ENCODE data around the gene DPYSL4.

DPYSL4 gene

DNA sequence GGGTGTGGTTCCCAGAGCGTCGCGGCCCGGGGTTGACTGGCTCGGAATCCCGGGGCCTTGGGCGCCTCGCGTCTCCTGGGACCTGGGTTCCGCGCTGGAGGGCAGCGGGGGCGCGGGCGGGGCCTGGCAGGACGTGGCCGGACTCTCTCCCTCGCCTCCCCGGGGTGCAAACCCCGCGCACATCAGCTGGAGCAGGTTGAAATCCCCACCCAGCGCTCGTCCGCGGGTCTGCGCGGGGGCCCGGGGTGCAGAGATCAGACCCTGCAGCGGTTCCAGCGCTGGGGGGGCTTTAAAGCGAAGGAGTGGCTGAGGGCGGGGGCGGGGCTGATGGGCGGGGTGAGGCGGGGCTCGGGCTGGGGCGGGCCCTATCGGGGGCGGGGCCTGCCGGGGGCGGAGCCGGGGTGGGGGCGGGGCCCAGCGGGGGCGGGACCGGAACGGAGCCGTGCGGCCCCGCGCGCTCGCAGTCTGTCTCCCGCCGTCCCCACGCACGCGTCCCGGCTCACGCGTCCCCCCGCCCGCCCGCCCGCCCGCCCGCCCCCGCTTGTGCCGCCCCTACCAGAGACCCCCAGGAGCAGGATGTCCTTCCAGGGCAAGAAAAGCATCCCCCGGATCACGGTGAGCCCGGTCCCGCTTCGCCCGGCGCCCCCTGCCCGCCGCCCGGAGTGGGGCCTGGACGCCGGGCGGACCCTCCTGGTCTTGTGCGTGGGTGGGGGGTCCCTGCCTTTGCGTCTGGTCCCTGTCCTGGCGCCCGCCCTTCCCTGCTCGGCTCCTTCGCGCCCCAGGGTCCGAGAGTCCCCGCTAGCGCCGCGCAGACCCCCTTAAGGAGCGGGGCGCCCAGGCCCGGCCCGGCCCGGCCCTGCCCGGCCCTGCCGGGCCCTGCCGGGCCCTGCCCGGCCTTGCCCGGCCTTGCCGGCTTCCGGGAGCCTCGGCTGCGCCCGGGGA, at the start of gene DPYSL4:
Gene DPYSL4 (plus strand): TSS at position 461 of the 942 bp plus-strand sequence. CDS start 116 bp downstream, at position 577.
- no peak for DNase-seq (ENCODE audit: low read depth, low spot score)

DNA sequence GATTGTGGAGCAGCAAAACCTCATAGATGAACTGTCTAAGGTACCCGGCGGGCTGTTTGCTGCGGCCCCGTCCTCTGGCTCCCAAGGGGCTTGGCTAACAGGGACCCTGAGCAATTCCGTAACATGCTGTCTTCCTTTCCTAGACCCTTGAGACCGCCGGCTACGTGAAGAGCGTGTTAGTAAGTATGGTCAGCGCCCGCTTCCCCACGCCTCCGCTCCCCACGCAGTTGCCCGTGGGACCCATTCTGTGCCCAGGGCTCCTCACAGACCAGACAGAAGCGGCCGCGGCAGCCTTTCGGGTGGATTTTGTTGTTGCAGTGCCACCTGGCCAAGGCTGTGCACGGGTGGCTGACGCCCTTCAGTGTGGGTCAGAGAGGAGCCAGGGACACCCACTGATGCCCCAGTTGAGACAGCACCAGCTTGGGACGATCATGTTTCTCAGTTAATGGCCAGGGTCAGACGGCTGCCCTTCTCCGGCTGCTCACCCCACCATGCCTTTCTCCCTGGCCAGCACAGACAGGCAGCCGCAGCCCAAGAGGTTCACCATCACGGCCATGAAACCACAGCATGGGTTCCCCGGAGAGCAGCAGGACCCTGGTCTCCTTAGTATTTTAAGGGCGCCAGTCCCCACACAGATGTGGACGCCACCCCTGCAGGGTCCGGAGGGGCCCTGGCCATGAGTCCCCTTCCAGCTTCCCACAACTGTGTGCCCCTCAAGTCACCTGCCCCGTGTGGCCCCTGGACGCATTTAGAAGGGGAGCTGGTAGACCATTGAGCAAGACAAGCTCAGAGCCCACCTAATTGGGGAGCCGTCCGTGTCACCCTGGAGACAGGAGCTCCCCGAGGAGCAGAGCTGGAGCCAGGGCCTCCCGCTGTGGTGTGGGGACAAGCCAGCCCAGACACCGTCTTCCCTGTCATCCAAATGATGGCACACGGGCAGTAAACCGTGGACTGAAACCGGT, 49.4 kb upstream of the DPYSL4 start:
- no peak for DNase-seq (ENCODE audit: low read depth, low spot score)

DNA sequence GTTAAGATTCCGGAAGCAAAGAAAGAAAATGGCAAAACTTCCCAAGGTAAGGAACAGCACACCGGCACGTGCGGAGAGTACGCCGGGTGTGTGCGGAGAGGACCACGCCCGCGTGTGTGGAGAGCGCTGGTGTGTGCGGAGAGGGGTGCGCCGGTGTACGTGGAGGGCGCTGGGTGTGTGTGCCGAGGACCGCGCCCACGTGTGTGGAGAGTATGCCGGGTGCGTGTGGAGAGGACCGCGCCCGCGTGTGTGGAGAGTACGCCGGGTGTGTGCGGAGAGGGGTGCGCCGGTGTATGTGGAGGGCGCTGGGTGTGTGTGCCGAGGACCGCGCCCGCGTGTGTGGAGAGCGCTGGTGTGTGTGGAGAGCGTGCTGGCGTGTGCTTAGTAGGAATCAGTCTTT, 48.6 kb upstream of the DPYSL4 start:
- DNase-seq (ENCODE audit: low read depth, low spot score), result no peak

DNA sequence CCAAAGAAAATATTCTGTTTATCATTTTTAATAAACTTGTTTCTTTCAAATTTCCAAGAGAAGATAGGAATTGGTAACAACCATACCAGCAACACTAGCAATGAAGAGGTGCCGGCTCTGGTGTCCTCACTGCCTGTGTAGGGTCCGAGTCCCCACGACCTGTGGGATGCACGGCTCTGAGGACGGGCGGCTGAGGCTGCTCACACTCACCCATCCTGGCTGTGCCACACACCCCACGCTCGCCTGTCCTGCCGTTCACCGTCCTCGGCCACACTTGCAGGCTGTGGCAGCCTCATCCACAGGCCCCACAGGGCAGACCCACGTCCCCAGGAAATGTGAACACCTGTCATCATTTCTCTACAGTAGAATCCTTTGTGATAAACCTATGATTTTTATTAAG, 48.2 kb upstream of the DPYSL4 start:
- DNase-seq (ENCODE audit: low read depth, low spot score), result no peak

DNA sequence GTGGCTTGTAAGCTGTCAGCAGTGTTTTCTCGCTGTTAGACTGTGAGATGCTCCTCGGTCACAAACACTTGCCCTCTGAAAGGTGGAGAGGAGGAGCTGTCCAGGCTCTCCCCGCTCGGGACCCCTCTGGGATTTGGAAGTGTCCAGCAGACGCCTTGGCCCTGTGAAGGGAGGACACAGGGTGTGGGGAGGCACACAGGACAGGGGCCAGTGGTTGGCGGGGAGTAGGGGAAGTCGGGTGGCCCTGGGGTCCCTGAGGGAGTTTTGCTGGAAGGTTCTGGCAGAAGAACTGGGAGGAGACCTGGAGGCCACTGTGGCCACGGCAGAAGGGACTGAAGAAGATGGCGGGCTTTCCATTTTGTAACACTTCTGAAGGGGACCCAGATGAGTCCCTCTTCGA, 47.2 kb upstream of the DPYSL4 start:
- no peak for DNase-seq (ENCODE audit: low read depth, low spot score)

DNA sequence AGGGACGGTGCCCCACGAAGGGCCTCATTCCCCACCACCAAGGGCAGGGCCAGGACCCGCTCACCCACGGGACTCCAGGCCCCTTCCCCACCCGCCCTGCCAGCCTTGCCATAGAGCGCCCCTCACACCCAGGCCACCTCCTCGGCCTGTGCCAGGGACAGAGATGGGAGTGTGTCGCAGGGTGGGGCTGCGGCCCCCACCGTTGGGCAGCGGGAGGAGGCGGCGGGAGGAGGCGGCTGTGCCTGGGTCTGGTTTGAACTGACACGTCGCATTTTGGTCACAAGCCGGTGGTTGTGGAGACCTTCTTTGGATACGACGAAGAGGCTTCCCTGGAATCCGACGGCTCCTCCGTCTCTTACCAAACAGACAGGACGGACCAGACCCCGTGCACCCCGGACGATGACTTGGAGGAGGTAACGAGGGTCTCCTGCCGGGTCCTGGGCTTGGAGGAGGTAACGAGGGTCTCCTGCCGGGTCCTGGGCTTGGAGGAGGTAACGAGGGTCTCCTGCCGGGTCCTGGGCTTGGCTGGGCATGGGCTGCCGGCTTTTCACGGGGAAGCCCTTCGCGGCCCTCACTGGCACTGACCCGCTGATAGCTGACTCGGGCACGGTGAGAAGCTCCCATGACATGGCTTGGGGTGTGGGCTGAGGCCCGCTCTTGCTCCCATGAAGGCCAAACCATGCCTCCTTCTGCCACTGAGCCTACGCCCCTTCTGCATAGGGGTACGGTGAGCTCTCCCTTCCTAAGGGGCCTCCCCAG, 46.4 kb upstream of the DPYSL4 start:
- no peak for DNase-seq (ENCODE audit: low read depth, low spot score)

DNA sequence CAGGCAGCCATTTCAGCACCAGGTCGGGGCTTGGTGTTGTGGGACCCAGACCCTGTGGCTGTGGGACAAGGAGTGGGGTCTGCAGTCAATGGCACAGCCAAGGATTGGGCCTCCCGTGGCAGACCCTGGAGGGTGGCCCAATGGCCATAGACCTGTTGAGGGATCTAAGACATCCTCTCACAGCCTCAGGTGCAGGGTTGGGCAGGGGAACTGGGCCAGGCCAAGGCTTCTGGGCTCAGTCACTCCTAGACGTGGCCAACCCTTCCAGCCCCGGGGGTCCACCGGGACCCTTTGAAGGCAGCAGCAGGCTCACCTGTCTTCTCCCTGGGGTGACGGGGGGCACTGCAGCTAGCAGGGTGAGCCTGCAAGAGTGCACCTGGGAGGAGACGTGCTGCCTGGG, 45.7 kb upstream of the DPYSL4 start:
- no peak for DNase-seq (ENCODE audit: low read depth, low spot score)

DNA sequence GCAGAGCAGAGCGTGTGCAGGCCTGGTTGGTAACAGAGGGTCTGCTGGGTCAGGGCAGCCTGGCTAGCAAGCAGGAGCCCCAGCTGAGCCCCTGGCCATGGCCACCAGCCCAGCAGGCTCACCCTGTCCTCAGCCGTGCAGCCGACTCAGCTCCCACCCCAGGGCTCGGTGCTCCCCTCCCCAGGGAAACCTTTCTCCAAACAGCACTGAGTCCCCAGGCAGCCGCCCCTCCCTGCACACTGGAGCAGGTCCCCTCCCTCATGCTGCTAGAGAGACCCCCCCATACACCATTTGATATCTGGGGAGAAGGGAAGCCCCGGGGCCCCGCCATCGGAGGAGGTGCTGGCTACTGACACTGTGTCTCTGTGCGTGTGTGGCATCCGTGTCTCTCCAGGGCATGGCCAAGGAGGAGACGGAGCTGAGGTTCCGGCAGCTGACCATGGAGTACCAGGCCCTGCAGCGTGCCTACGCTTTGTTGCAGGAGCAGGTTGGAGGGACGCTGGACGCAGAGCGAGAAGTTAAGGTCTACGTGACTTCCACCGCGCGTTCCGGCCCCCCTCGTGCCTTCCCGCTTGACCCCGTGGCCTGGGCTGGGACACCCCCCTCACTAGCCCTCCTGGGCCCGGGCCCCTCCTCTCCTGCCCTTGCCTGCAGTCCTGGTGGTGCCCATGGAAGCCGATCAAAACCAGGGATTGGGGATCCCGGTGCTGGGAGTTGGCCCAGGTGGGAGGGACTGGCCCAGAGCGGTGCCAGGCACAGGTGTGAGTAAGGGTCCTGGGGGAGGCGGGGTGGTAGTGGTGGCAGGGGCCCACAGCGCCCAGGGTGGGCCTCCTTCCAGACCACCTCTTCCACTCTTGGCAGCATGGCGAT, 45.0 kb upstream of the DPYSL4 start:
- no peak for DNase-seq (ENCODE audit: low read depth, low spot score)

DNA sequence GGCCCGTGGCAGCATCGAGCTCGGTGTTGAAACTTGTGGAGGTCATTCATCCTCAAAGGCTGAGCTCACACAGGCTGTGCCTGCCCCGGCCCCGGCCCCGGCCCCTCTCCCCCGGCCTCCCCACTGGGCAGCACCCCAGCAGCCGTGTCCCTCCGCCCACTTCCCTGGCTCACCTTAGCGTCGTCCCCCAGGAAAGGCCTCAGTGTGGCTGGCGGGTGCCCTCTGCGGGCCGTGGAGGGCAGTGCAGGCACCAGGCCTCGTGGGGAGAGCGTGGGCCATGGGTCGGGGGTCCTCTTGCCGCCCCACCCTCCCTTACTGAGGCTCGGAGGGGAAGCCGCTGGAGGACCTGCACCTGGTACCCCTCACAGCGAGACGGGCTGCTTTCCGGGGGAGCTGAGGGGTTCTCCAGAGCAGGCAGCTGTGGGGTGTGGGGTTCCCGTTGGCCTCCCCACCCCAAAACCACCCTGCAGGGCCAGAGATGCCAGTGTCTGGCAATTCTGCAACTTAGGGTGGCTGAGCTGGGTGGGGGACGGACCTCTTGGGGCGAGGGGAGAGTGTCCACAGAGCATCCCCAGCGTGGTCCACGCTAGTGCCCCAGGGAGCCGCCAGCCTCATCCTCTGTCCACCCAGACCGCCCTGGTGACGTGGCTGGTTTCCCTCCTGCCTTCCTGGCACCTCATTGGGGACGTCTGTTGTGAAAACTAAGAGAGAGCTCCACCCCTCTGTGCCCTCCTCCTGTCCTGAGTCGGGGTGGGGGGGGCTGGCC, 44.2 kb upstream of the DPYSL4 start:
- DNase-seq (ENCODE audit: low read depth, low spot score), result no peak

DNA sequence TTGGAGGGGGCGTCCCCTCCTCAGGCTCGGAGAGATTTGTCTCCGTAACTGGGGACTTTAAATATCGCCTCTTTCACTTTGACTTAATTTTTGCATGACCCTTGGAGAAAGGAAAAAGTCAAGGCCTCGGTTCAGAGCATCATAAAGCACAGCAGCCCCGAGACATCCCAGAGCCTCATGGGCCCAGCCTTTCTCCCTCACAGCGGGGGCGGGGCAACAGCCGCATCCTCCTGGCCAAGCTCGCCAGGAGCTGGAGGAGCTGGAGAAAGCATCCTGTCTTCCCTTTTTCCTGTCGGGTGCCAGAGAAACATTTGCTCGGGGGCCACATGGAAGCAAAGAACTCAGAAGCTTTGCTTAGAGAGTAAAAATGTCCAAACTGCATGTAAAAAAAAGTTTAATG, 43.6 kb upstream of the DPYSL4 start:
- DNase-seq (ENCODE audit: low read depth, low spot score), result no peak

DNA sequence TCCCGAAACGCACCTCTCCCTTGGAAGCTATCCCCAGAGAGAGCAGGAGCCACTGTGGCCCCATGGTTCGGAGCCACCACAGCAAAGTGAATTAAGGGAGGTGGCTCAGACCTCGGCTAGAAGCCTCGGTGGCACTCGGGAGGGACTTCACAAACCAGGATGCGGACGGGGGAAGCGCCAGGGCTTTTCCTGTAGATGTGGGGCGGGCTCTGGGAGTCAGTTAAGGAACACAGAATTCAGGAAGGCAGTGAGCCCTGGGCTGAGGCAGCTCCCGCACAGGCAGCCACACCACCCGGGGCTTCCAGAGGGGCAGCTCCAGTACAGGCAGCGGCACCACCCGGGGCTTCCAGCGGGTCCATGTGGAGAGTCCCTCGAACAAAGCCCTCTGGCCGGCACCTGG, 42.7 kb upstream of the DPYSL4 start:
- DNase-seq (ENCODE audit: low read depth, low spot score), result no peak

DNA sequence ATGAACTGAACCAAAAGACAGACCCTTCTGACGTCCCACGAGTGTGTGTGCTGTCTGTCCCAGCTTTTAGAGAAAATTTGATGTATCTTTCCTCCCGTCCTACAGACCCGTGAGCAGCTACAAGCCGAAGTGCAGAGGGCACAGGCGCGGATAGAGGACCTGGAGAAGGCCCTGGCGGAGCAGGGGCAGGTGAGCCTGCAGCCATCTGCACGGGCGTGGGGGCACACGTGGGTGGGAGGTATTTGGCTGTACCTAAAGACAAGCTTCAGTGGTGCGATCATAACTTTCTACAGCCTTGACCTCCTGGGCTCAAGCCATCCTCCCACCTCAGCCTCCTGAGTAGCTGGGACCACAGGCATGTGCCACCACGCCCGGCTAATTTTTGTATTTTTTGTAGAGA, 41.7 kb upstream of the DPYSL4 start:
- no peak for DNase-seq (ENCODE audit: low read depth, low spot score)

DNA sequence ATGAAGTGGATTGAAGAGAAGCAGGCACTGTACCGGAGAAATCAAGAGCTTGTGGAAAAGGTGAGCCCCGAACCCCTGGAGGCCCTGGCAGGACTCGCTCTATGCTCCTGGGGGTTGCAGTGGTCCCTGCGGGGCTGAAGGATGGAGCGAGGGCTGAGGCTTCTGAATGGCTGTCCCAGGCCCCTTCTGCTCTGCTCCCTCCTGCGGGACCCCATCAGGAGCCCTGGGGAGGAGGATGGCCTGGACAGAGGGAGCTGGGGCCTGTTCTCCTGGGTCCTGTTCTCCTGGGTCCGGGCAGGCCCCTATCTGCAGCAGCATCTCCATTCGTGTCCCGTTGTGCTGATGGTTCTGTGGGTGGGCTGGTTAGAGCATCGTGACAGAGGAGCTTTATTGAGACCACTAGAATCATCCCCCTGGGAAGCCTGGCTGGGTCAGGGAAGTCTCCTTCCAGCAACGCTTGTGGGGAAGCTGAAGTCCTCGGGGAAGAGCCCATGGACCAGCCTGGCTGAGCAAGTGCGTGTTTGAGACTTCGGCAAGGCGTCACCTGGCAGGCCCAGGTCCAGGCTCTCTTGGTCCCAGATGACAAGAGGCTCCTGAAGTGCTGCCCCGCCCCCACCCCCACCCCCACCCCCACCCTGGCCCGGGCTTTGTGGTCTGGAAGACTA, 41.1 kb upstream of the DPYSL4 start:
- DNase-seq (ENCODE audit: low read depth, low spot score), result no peak

DNA sequence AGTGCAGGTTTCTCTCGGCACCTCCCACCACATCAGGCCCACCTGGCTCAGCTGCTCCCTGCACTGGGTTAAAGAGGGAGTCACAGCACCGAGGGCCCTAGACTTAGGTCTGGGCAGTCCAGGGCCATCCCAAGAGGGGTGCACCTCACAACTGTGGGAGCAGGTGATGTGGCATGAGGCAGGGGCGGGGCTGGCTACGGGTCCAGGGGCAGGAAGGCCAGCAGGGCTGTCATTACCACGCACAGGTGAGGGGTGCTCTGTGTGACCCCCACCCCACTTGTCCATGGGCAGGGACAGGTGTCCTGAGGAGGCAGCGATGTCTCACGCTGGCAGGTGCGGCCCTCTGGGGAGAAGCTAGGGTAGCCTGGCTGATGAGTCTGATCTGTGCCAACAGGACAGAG, 40.5 kb upstream of the DPYSL4 start:
- DNase-seq (ENCODE audit: low read depth, low spot score), result no peak

DNA sequence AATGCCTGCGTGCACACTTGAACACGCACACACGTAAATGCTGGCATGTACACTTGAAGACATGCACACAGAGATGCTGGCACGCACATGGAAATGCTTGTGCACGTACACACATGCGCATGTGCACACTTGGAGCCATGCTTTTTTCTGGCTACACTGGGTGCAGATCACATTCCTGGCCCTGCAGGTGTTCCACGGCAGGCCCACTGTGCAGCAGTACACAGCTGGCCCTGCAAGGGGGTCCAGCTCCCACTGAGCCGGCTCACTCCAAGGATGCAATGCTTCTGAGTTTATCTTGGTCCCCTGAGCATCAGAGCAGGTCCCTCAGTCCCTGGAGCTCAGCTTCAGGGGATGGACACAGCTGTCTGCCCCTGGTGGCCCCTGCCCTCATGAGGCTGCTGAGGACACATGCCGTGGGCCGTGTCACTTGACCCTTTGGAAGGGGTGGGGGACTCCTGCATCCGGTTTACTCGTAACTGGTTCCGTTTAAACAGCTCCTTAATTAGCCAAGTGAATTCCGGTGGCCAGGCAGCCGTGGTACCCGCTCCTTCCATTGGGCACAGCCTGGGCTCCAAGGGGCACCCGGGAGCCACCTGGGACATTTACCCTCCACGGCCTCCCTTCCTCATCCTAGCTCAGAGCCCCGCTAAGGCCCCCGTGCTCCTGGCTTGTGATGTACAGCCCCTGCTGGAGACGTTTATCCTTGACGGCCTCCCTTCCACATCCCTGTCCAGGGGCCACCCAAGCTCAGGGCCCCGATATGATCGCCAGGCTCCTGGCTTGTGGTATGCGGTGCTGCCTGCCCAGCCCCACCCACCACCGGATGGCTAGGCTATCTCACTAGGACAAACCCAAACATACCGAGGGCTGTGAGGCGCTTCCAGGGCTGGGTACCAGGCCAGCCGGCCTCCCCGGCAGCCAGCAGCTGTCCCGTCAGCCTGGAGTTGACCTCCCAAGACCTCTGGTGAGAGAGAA, 39.5 kb upstream of the DPYSL4 start:
- DNase-seq (ENCODE audit: low read depth, low spot score), result no peak

DNA sequence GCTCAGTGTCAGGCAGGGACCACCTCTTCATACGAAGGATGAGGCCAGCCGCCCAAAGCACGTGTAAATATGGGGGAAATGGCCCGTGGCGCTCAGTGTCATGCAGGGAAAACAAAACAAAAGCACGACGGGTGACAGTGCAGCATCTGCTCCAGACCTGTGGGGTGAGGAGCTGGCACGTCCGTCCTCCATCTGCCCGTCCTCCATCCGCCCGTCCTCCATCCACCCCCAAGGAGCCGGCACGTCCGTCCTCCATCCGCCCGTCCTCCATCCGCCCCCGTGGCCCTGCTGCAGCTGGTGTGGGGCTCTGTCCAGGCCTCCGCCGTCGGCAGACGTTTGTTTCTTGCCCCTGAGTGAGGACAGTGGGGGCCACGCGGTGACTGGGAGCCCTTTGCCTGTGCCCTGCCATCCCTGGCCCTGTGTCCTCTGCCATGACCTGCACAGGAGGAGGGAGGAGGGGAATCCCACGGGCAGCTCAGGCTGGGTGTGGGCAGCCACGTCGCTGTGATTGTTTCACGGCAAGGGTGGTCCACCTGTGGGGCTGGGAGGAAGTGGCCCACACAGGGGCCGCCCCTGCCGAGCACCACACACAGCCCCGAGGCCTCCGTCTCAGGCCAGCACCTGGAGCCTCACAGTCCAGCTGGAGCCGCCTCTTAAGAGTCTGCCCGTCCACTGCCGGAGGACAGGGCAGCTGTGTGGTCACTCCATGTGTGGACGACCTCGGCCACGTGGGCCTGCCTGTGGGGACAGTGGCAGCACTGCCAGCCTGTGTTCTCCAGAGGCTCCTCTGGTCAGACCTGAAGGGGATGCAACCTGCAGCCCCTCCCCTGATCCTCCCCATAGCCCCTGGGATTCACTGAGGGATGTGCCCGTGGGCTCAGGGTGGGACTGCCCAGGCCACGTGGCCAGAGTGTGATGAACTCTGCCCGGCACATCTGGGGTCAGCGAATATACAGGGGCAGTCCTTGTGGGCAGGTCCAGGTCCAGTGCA, 38.2 kb upstream of the DPYSL4 start:
- DNase-seq (ENCODE audit: low read depth, low spot score), result no peak

DNA sequence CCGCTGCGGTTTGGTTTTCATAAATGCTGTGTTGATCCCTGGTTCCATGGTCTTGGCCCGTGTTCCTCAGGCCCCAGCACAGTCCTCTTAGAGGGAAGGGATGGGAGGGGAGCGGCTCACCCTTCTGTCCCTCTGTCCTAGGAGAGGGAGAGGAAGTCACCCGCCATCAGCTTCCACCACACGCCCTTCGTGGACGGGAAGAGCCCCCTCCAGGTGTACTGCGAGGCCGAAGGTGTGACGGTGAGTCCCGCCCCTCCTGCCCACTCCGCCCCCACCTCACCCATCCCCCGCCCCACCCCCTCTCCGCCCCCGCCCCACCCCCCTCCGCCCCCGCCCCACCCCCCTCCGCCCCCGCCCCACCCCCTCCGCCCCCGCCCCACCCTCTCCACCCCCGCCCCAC, 37.5 kb upstream of the DPYSL4 start:
- no peak for DNase-seq (ENCODE audit: low read depth, low spot score)
